ENCODE results near the gene PPP4R3C.

GRCh38 chrX:27465036-27465435 lies 1.9 kb upstream of the PPP4R3C start:
- TF ChIP-seq CTCF (IDR thresholded peaks at IDR 0.05), result no peak
- TF ChIP-seq EZH2 (IDR thresholded peaks at IDR 0.05; ENCODE audit: borderline replicate concordance, insufficient read depth, low read depth, low read length, poor library complexity, severe bottlenecking), result no peak

Data from B cell (primary cell).